GM18951 (cell line): ENCODE data around the gene TMEM132D.

ENCODE experiments used
- POLR2A ChIP-seq: IDR thresholded peaks from 4 replicates; pipeline ENCODE4 v1.6.1; 2011; ENCODE audit warnings: mild to moderate bottlenecking; ENCODE audit not compliant: insufficient read length, insufficient read depth; ENCODE audit errors: extremely low read depth
- in situ Hi-C: fragments of 300-500 bp; cut with MboI; formaldehyde crosslinking; loops from one replicate; pipeline ENCODE4 v1.12.0; 2022; ENCODE audit warnings: low sequenced_read_pairs, mixed read lengths, inconsistent platforms; ENCODE audit not compliant: unreplicated experiment

Gene TMEM132D

DNA sequence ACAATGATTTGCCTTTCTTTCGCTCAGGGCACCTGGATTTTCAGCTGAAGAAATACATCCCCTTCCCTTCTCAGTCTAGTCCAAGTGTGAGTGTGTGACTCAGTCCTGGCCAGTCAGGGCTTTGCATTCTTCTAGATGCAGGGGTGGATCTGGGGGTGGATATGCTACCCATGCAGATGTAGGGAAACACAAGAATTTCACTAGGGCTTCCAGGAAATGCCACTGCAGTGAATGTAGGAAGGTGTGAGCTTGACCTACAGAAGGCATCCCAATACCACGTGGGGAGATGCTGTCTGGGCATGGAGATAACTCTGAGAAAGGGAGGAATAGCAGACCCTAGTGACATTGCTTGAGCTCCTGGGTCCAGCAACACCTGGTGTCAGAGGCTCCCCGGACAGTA is 646.3 kb downstream of the TMEM132D start:
- in situ Hi-C loops, result no loop called here
- no peak for TF ChIP-seq POLR2A

DNA sequence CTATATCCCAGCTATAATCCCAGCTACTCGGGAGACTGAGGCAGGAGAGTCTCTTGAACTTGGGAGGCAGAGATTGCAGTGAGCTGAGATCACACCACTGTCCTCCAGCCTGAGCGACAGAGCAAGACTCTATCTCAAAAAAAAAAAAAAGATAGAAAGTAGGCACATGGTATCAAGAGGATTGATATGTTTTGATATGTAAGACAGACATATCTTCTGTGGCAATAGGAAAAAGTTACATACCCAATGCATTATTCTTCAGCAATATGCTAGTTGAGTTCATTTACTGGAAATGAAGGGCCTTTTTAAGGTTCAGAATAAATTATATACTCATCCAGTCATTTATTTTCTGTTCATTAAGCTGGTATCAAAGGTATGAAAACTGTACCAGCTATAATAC is 657.2 kb downstream of the TMEM132D start:
- TF ChIP-seq POLR2A, result no peak
- in situ Hi-C loops, result no loop called here

DNA sequence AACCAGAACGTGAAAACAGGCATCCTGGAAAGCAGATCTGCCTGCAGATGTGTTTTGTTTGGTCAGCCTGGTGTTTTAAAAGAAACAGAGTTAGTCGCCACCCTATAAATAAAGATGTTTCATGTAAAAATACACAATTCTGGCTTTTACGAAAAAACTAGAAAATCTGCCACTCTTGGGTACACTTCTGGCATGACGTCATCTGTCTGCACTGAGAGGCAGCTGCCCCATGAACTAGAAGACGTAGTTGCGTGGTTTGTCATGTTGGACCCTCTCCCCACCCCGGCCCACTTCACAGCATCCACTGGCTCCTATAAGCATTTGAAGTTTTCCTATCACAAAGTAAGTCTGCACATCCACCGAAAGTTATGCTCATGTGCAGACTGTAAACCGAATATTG is 658.1 kb downstream of the TMEM132D start:
- TF ChIP-seq POLR2A, result no peak
- in situ Hi-C loops, result no loop called here

DNA sequence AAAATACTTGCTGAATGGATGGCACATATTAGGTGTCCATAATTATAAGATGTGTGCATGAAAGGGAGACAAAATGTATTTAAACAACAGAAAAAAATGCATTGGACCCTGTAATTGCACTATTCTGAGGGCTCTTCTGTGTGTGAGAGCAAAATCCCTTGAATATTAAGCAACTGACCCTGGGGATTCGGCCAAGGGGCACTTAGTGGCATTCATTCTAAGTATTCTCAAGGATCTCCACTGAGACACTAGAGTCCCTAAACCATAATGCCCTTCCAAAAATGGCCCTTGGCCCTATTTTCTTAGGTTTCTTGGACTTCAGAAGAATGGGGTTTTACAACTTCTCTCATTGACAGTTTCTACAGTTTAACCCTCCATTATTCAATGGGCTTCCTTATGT is 662.0 kb downstream of the TMEM132D start:
- no peak for TF ChIP-seq POLR2A
- in situ Hi-C loops, result no loop called here

- TF ChIP-seq POLR2A, result no peak
- in situ Hi-C loops, result no loop called here
These were observed 665.9 kb downstream of the TMEM132D start for GRCh38 chr12:129237881-129238280.

GRCh38 chr12:129234209-129234608 is 669.6 kb downstream of the TMEM132D start:
- in situ Hi-C loops, result no loop called here
- TF ChIP-seq POLR2A, result no peak

GRCh38 chr12:129231491-129231890 is 672.3 kb downstream of the TMEM132D start:
- in situ Hi-C loops, result no loop called here
- TF ChIP-seq POLR2A, result no peak

GRCh38 chr12:129230995-129231394 is 672.8 kb downstream of the TMEM132D start:
- in situ Hi-C loops, result no loop called here
- TF ChIP-seq POLR2A, result no peak

- in situ Hi-C loops, result no loop called here
- no peak for TF ChIP-seq POLR2A
These were observed 677.0 kb downstream of the TMEM132D start for GRCh38 chr12:129226851-129227250.

DNA sequence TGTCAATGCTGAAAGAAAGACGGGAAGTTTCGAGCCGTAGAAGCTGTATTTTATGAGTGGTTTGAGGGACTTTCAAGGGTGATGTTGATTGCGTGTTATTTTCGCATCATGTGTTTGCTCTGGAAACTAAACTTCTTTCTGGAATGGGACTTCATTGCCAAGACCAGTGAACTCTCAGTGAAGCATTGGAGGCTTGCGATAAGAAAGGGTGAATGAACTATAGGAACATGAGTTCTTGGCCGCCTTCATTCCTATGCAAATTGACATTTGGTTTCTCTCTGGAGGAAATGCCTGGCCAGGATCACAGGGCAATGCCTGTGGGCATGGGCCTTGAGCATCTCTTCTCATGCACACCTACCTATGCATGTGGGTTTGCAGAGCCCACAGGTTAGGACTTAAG is 677.8 kb downstream of the TMEM132D start:
- in situ Hi-C loops, result no loop called here
- no peak for TF ChIP-seq POLR2A

- in situ Hi-C loops, result no loop called here
- TF ChIP-seq POLR2A, result no peak
These were observed 688.3 kb downstream of the TMEM132D start for GRCh38 chr12:129215556-129215955.

DNA sequence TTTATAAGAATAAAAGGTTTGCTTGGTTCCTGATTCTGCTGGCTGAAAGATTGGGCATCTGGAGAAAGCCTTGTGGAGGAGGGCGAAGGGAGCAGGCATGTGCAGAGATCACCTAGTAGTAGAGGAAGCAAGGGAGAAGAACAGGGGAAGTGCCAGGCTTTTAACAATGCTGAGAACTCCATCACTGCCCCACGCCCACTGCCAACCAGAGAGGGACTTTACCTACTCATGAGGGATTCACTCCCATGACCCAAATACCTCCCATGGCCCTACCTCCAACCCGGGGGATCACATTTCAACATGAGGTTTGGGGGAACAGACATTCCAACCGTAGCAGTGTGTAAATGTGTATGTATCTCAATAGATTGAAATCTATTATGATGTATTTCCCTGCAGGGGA is 690.3 kb downstream of the TMEM132D start:
- no peak for TF ChIP-seq POLR2A
- in situ Hi-C loops, result no loop called here

DNA sequence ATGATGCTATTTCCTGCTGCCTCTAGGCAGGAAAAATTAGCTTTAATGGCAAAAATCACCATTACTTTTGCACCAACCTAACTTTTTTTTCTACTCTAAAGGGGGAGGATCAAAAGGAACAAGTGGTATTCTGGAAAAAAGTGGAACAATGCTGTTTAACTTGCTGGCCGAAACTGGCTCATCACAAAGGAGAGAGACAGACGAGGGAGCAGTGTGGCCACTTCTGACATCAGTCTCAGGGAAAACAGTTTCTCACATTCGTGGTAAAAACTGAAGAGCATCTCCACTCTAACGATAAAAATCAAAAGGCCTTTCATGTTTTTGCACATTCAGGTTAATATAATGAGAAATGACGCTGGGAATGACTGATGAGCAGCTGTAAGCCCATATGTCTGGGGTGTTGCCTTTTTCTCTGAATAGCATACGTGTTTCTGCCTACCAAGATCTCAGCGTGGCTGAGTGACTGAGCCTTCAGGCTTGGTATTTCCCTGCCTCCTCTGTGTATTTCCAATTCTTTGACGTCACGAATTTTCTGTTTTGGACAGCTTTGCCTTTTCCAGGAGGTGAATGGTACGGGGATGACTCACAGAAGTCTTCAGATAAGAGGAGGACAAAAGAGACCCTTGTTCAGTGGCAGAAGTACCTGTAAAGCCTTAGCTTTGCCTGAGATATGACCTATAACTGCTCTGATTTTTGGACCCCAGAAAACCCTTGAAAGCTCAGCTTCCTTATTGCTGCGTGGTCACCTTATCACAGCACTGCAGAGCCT is 691.8 kb downstream of the TMEM132D start:
- in situ Hi-C loops, result no loop called here
- TF ChIP-seq POLR2A, result no peak

DNA sequence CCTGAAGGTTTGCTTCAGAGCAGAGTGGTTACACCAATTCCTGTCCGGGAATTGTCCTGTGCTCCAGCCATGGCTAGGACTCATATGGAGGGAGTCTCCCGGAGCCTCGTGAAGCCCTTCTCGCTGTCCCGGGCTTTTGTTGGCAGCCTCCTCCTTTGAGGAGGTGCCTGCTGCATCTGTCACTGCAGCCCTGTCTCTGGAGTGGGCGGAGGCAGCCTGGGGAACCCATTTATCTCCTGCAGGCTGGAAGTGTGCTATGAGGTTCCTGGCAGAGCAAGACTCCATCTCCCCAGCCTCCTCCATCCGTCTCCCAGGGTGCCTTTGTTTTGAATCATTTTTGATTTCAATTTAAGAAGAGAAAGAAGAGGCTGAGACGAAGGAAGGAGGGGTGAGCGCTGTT is 695.3 kb downstream of the TMEM132D start:
- in situ Hi-C loops, result no loop called here
- TF ChIP-seq POLR2A, result no peak

GRCh38 chr12:129207084-129207483 is 696.7 kb downstream of the TMEM132D start:
- no peak for TF ChIP-seq POLR2A

More at GRCh38 chr12:129207084-129207483, 696.7 kb downstream of the TMEM132D start:
- in situ Hi-C loops, result no loop called here
